Left cardiac atrium (tissue), 4 donors: ENCODE results near the gene PUS1. TPM values are rescaled to one million over a fixed set of nuclear protein-coding genes. Genes with fewer than 3 reads are reported as not detected.
A peak's percentile ranks its signal among the peaks of the same experiment; 100 is the strongest.
"Not testable (repeated sequence)": the region's sequence is repeated elsewhere in the genome, so short reads cannot be mapped to it uniquely, and the experiment has no call there.

Source experiments
- ATAC-seq, 2 donors: fragments of 200-7000 bp; cut with Tn5 transposase; one replicate each; pipeline ENCODE4 v1.9.1; 2020; ENCODE audit warnings: mild to moderate bottlenecking in 2 of 2, moderate library complexity in 2 of 2
- DNase-seq: peaks from one replicate; pipeline ENCODE4 v3.0.0-alpha.2; 2020
- intact Hi-C, 2 donors: fragments of 100-400 bp; cut with DNase I; formaldehyde crosslinking; loops; one replicate each; pipeline versions ENCODE4 v1.14.1 to v1.15.1; 2022 to 2023
- total RNA-seq, 2 donors: library from RNA; stranded (reverse); fragmentation: NEBNext Ultra II Directional; extraction: Animal tissue kit (Norgen Biotek cat#: 25700); gene quantifications; one replicate each; pipeline ENCODE4 v1.2.1, GENCODE V29; 2021
- donor health status: DM: no; HTN: yes; CAD: no.
- donor health status: DM: no; HTN: yes; CAD: no; lungs with severe emphysema.
- donor health status: DM: yes; HTN: yes; CAD: no.
- donor health status: Dilated cardiomyopathy.

Gene PUS1
- total RNA-seq, 2 donors from 2014 or later = 7.7 to 19.2 TPM

GRCh38 chr12:131981388-131981787 lies 52.3 kb downstream of the PUS1 start:
- ATAC-seq (no peak), DNase-seq (no peak)
- intact Hi-C loops = no loop called here

- DNase-seq = no peak
- no peak for ATAC-seq
- intact Hi-C loops = no loop called here
Measured at GRCh38 chr12:131982041-131982440, 53.0 kb downstream of the PUS1 start.

GRCh38 chr12:131983026-131983425 lies 54.0 kb downstream of the PUS1 start:
- intact Hi-C loops = no loop called here
- DNase-seq (no peak), ATAC-seq (no peak)

- ATAC-seq = no peak
- DNase-seq = no peak
Measured at GRCh38 chr12:131983554-131983953, 54.5 kb downstream of the PUS1 start.

GRCh38 chr12:131984334-131984733 lies 55.3 kb downstream of the PUS1 start:
- no peak for DNase-seq
- no peak for ATAC-seq
- intact Hi-C loops = no loop called here

More at GRCh38 chr12:131983554-131983953, 54.5 kb downstream of the PUS1 start:
- intact Hi-C loops = no loop called here

- DNase-seq, intact Hi-C loops, ATAC-seq: not testable (repeated sequence)
Measured at GRCh38 chr12:131985510-131985875, 56.4 kb downstream of the PUS1 start.

- ATAC-seq (no peak), DNase-seq (no peak)
- intact Hi-C loops = no loop called here
Measured at GRCh38 chr12:131986361-131986760, 57.3 kb downstream of the PUS1 start.

GRCh38 chr12:131986910-131987309 lies 57.8 kb downstream of the PUS1 start:
- no peak for DNase-seq
- intact Hi-C loops = no loop called here
- no peak for ATAC-seq

GRCh38 chr12:131987552-131987951 lies 58.5 kb downstream of the PUS1 start:
- DNase-seq = no peak
- ATAC-seq = no peak
- intact Hi-C loops = no loop called here

GRCh38 chr12:131988054-131988796 lies 59.1 kb downstream of the PUS1 start:
- intact Hi-C loops = no loop called here
- peak; percentile 35 to 70 for ATAC-seq
- DNase-seq = no peak

GRCh38 chr12:131989021-131989420 lies 59.9 kb downstream of the PUS1 start:
- intact Hi-C loops = no loop called here
- DNase-seq (no peak), ATAC-seq (no peak)

- intact Hi-C loops = loop anchor here in 1 of 2 donors (10.0 kb wide), 1 partner anchor 156 kb away; no protein-coding TSS in a partner anchor
- ATAC-seq (no peak), DNase-seq (no peak)
Measured at GRCh38 chr12:131990066-131990979, 61.2 kb downstream of the PUS1 start.

- intact Hi-C loops = loop anchor here in 1 of 2 donors (10.0 kb wide), 1 partner anchor 156 kb away; no protein-coding TSS in a partner anchor
- ATAC-seq = no peak
Measured at GRCh38 chr12:131990980-131991305, 61.9 kb downstream of the PUS1 start.

GRCh38 chr12:131991816-131992430 lies 62.8 kb downstream of the PUS1 start:
- ATAC-seq (no peak), DNase-seq (no peak)
- intact Hi-C loops = loop anchor here in 1 of 2 donors (10.0 kb wide), 1 partner anchor 157 kb away; no protein-coding TSS in a partner anchor

More at GRCh38 chr12:131990980-131991305, 61.9 kb downstream of the PUS1 start:
- DNase-seq = no peak

- DNase-seq = no peak
- ATAC-seq = no peak
- intact Hi-C loops = loop anchor here in 1 of 2 donors (10.0 kb wide), 1 partner anchor 160 kb away; no protein-coding TSS in a partner anchor
Measured at GRCh38 chr12:131994589-131994988, 65.5 kb downstream of the PUS1 start.

Other genes starting within 250 kb of the PUS1 start
- 10 to 100 TPM; 19.2 to 24.9 TPM for gene SFSWAP, start 218.2 kb upstream of the PUS1 start, total RNA-seq
- 1 to 10 TPM; 1.7 to 2.4 TPM for gene MMP17, start 100.9 kb upstream of the PUS1 start, total RNA-seq
- gene ULK1, start 34.7 kb upstream of the PUS1 start, total RNA-seq = 10 to 100 TPM; 27.6 to 34.5 TPM
- 10 to 100 TPM; 15.7 to 21.1 TPM for gene EP400, start 20.7 kb downstream of the PUS1 start, total RNA-seq
- gene DDX51, start 215.0 kb downstream of the PUS1 start, total RNA-seq = 10 to 100 TPM in 1 of 2 donors, 1 to 10 TPM in 1; 8.7 to 11.3 TPM
- gene NOC4L, start 215.2 kb downstream of the PUS1 start, total RNA-seq = 10 to 100 TPM in 1 of 2 donors, 1 to 10 TPM in 1; 8.4 to 10.9 TPM